H9 (cell line): ENCODE data around the gene MRPS16. TPM values are rescaled to one million over a fixed set of nuclear protein-coding genes. Genes with fewer than 3 reads are reported as not detected.

ENCODE experiments used
- DNase-seq: peaks from one replicate; pipeline ENCODE4 v3.0.0-alpha.2; 2017
- H2AFZ ChIP-seq: one replicate; pipeline ENCODE4 v1.6.1; 2013; ENCODE audit warnings: mild to moderate bottlenecking, low read length, control low read depth, moderate library complexity
- H2AK5ac ChIP-seq: 2 replicates; pipeline ENCODE4 v1.6.1; 2013; ENCODE audit warnings: low read length, control low read depth, mixed read lengths; ENCODE audit not compliant: insufficient read length
- H2BK120ac ChIP-seq: one replicate; pipeline ENCODE4 v1.6.1; 2013; ENCODE audit warnings: low read depth, mild to moderate bottlenecking, low read length, control low read depth, inconsistent platforms; ENCODE audit not compliant: poor library complexity, severe bottlenecking
- H2BK12ac ChIP-seq: 2 replicates; pipeline ENCODE4 v1.6.1; 2013; ENCODE audit warnings: low read length, control low read depth, mixed read lengths, low read depth; ENCODE audit not compliant: insufficient read length
- H2BK15ac ChIP-seq: 2 replicates; pipeline ENCODE4 v1.6.1; 2013; ENCODE audit warnings: low read depth, low read length, control low read depth
- H2BK20ac ChIP-seq: one replicate; pipeline ENCODE4 v1.6.1; 2013; ENCODE audit warnings: low read depth, mild to moderate bottlenecking, low read length, control low read depth, inconsistent platforms; ENCODE audit not compliant: poor library complexity, severe bottlenecking
- H2BK5ac ChIP-seq: 2 replicates; pipeline ENCODE4 v1.6.1; 2013; ENCODE audit warnings: low read length, control low read depth, mixed read lengths; ENCODE audit not compliant: insufficient read length
- H3K14ac ChIP-seq: 2 replicates; pipeline ENCODE4 v1.6.1; 2013; ENCODE audit warnings: low read length, control low read depth; ENCODE audit not compliant: insufficient read depth
- H3K18ac ChIP-seq: 2 replicates; pipeline ENCODE4 v1.6.1; 2013; ENCODE audit warnings: low read depth, mild to moderate bottlenecking, mixed read lengths, low read length, control low read depth; ENCODE audit not compliant: insufficient read length
- H3K23ac ChIP-seq: 2 replicates; pipeline ENCODE4 v1.6.1; 2013; ENCODE audit warnings: low read length, control low read depth, mixed read lengths, low read depth; ENCODE audit not compliant: insufficient read length
- H3K23me2 ChIP-seq: 2 replicates; pipeline ENCODE4 v1.6.1; 2013; ENCODE audit warnings: low read depth, mild to moderate bottlenecking, mixed read lengths, low read length, control low read depth; ENCODE audit not compliant: insufficient read length, poor library complexity, severe bottlenecking
- H3K27ac ChIP-seq: 2 replicates; pipeline ENCODE4 v1.5.1; 2013; ENCODE audit warnings: low read length, control low read depth, mixed read lengths, low read depth; ENCODE audit not compliant: insufficient read length
- H3K27me3 ChIP-seq: 2 replicates; pipeline ENCODE4 v1.6.1; 2013; ENCODE audit warnings: low read length, control low read depth, inconsistent platforms; ENCODE audit not compliant: insufficient read depth
- H3K4ac ChIP-seq: 2 replicates; pipeline ENCODE4 v1.6.1; 2013; ENCODE audit warnings: low read depth, mild to moderate bottlenecking, control low read depth, inconsistent platforms, low read length, moderate library complexity
- H3K4me1 ChIP-seq: 2 replicates; pipeline ENCODE4 v1.6.1; 2013; ENCODE audit warnings: low read length, control low read depth, inconsistent platforms; ENCODE audit not compliant: insufficient read depth
- H3K4me2 ChIP-seq: 2 replicates; pipeline ENCODE4 v1.6.1; 2013; ENCODE audit warnings: low read length, control low read depth, mixed read lengths; ENCODE audit not compliant: insufficient read length, insufficient read depth
- H3K56ac ChIP-seq: 2 replicates; pipeline ENCODE4 v1.6.1; 2013; ENCODE audit warnings: low read depth, mild to moderate bottlenecking, mixed read lengths, low read length, control low read depth; ENCODE audit not compliant: insufficient read length
- H3K79me1 ChIP-seq: 2 replicates; pipeline ENCODE4 v1.6.1; 2013; ENCODE audit warnings: low read depth, mild to moderate bottlenecking, moderate library complexity, low read length, control low read depth, inconsistent platforms; ENCODE audit not compliant: insufficient read depth, poor library complexity, severe bottlenecking
- H3K79me2 ChIP-seq: 2 replicates; pipeline ENCODE4 v1.6.1; 2013; ENCODE audit warnings: low read length, control low read depth, inconsistent platforms; ENCODE audit not compliant: insufficient read depth
- H3K9ac ChIP-seq: 2 replicates; pipeline ENCODE4 v1.6.1; 2013; ENCODE audit warnings: low read length, control low read depth, mixed read lengths; ENCODE audit not compliant: insufficient read length; ENCODE audit errors: extremely low read depth
- H3K9me3 ChIP-seq: one replicate; pipeline ENCODE4 v1.6.1; 2013; ENCODE audit warnings: low read depth, low read length, inconsistent platforms; ENCODE audit not compliant: control insufficient read depth
- H3T11ph ChIP-seq: one replicate; pipeline ENCODE4 v1.6.1; 2013; ENCODE audit warnings: mild to moderate bottlenecking, low read length, control low read depth, inconsistent platforms
- H4K20me1 ChIP-seq: one replicate; pipeline ENCODE4 v1.6.1; 2013; ENCODE audit not compliant: control insufficient read depth, insufficient read length, insufficient read depth
- H4K5ac ChIP-seq: 2 replicates; pipeline ENCODE4 v1.6.1; 2013; ENCODE audit warnings: low read depth, mild to moderate bottlenecking, mixed read lengths, low read length, control low read depth; ENCODE audit not compliant: insufficient read length
- H4K8ac ChIP-seq: replicated peaks from 2 replicates; pipeline ENCODE4 v1.6.1; 2013; ENCODE audit warnings: low read length, control low read depth, mixed read lengths, low read depth; ENCODE audit not compliant: insufficient read length
- H4K91ac ChIP-seq: 2 replicates; pipeline ENCODE4 v1.6.1; 2013; ENCODE audit warnings: low read depth, mild to moderate bottlenecking, moderate library complexity, mixed read lengths, low read length, control low read depth; ENCODE audit not compliant: insufficient read length
- H3K27ac Mint-ChIP-seq, 3 experiments: 2 replicates in 2 of 3; 3 replicates in 1 of 3; pipeline ENCODE4 v1.8.0; 2020 to 2021; ENCODE audit warnings: mixed read lengths in 3 of 3, mild to moderate bottlenecking in 1 of 3, moderate library complexity in 1 of 3
- H3K27me3 Mint-ChIP-seq: 2 replicates; pipeline ENCODE4 v1.8.0; 2021; ENCODE audit warnings: low read depth, mild to moderate bottlenecking, moderate library complexity, mixed read lengths
- H3K36me3 Mint-ChIP-seq, 3 experiments: 2 replicates in 2 of 3; 3 replicates in 1 of 3; pipeline ENCODE4 v1.8.0; 2020 to 2021; ENCODE audit warnings: low read depth in 3 of 3, mixed read lengths in 3 of 3; ENCODE audit not compliant: insufficient read depth in 1 of 3
- H3K4me1 Mint-ChIP-seq, 2 experiments: 2 replicates each; pipeline ENCODE4 v1.8.0; 2020; ENCODE audit warnings: mixed read lengths in 2 of 2
- H3K4me3 Mint-ChIP-seq, 2 experiments: 2 replicates in 1 of 2; 3 replicates in 1 of 2; pipeline ENCODE4 v1.8.0; 2020 to 2021; ENCODE audit warnings: mild to moderate bottlenecking in 2 of 2, mixed read lengths in 2 of 2, moderate library complexity in 1 of 2
- H3K9me3 Mint-ChIP-seq, 2 experiments: 2 replicates in 1 of 2; 3 replicates in 1 of 2; pipeline ENCODE4 v1.8.0; 2020; ENCODE audit warnings: mild to moderate bottlenecking in 2 of 2, mixed read lengths in 2 of 2, moderate library complexity in 1 of 2
- WGBS: extraction: QIAGEN DNeasy Blood & Tissue Kit; methylation state at CpG from one replicate; pipeline ENCODE4 v1.1.7; 2013; ENCODE audit warnings: missing lambda C conversion rate, low lambda C conversion rate, mixed read lengths; ENCODE audit not compliant: insufficient read length; ENCODE audit errors: extremely low coverage; 5-methylcytosine and 5-hydroxymethylcytosine counted together
- total RNA-seq: library from RNA; stranded (reverse); gene quantifications from 2 replicates; pipeline ENCODE4 v1.2.1, GENCODE V29; 2021
- TF ChIP-seq, protein P1 (sequence below): fragments of 200-600 bp; sonication (generic); conservative IDR thresholded peaks from 3 replicates; pipeline ENCODE4 v1.8.0; 2021; ENCODE audit warnings: antibody characterized with exemption, mild to moderate bottlenecking

The MRPS16 gene
- total RNA-seq, 1 experiment from 2014 or later, result 122 TPM

DNA sequence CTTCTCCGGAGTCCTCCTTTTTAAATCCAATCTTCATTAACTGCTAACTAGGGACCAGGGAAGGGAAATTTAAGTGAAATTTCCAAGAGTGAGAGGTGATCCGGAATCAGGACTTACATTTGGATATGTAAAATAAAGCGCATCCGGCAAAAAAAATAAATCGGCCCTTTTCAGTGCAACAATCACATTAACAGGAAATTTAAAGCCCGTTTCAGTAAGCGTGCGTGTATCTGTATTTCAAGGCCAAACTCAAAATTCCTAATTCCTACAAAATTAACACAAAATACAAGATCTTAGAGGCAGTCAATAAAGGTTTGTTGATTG is 6.2 kb downstream of the MRPS16 start:
- H3K4me3 Mint-ChIP-seq, result peak overlapping the region; percentile 99
- peak overlapping the region; percentile 91 for H3K27ac ChIP-seq
- no peak overlapping the region for H2BK15ac ChIP-seq
- no peak overlapping the region for H2BK20ac ChIP-seq
- no peak overlapping the region for H2AK5ac ChIP-seq
- H3K23me2 ChIP-seq, result no peaks in the 10 kb centered on the region
- H3K79me1 ChIP-seq, result peaks cover 16% of the 10 kb centered on the region
- DNase-seq, result no peak
- TF ChIP-seq, protein P1, sequence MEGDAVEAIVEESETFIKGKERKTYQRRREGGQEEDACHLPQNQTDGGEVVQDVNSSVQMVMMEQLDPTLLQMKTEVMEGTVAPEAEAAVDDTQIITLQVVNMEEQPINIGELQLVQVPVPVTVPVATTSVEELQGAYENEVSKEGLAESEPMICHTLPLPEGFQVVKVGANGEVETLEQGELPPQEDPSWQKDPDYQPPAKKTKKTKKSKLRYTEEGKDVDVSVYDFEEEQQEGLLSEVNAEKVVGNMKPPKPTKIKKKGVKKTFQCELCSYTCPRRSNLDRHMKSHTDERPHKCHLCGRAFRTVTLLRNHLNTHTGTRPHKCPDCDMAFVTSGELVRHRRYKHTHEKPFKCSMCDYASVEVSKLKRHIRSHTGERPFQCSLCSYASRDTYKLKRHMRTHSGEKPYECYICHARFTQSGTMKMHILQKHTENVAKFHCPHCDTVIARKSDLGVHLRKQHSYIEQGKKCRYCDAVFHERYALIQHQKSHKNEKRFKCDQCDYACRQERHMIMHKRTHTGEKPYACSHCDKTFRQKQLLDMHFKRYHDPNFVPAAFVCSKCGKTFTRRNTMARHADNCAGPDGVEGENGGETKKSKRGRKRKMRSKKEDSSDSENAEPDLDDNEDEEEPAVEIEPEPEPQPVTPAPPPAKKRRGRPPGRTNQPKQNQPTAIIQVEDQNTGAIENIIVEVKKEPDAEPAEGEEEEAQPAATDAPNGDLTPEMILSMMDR, result no peak
- no peak overlapping the region for H3K23ac ChIP-seq
- peaks cover 30 to 35% of the 10 kb centered on the region in 2 experiments for H3K4me1 Mint-ChIP-seq
- H3K56ac ChIP-seq, result no peak overlapping the region
- WGBS, result no CpG with 5 or more reads among the region's 8 CpGs
- no peaks in the 10 kb centered on the region; a peak in 1 of 5 replicates for H3K9me3 Mint-ChIP-seq
- H3K4ac ChIP-seq, result no peak overlapping the region; the same call in 1 of the 2 replicates
- peak overlapping the region; percentile 98 for H3K9ac ChIP-seq
- peaks cover 53 to 78% (median 70%) of the 10 kb centered on the region in 3 experiments for H3K36me3 Mint-ChIP-seq
- H2BK120ac ChIP-seq, result no peak overlapping the region
- no peak overlapping the region for H3K18ac ChIP-seq
- H3K4me1 ChIP-seq, result no peaks in the 10 kb centered on the region
- H4K5ac ChIP-seq, result no peak overlapping the region
- peak overlapping the region; percentile 99 to 100 (median 99) for H3K27ac Mint-ChIP-seq
- no peaks in the 10 kb centered on the region for H3K27me3 Mint-ChIP-seq
- peaks cover 9% of the 10 kb centered on the region; the same call in 1 of the 2 replicates for H3K79me2 ChIP-seq
- H4K8ac ChIP-seq, result no peak overlapping the region
- H3K27me3 ChIP-seq, result no peaks in the 10 kb centered on the region
- no peak overlapping the region for H3T11ph ChIP-seq
- no peak overlapping the region for H4K91ac ChIP-seq
- H2BK5ac ChIP-seq, result no peak overlapping the region
- peak overlapping the region; percentile 98; the same call in 1 of the 2 replicates for H3K14ac ChIP-seq
- peak overlapping the region; percentile 29 for H3K4me2 ChIP-seq
- no peaks in the 10 kb centered on the region for H3K9me3 ChIP-seq
- H4K20me1 ChIP-seq, result no peaks in the 10 kb centered on the region
- no peak overlapping the region for H2BK12ac ChIP-seq
- no peak overlapping the region for H2AFZ ChIP-seq
